NCI-H1092 (cell line): Measurements from ENCODE around the gene PCDH9.

Source experiments
- DNase-seq: peaks from one replicate; lab custom pipeline; 2025; lab: John Stamatoyannopoulos, UW

The PCDH9 gene

GRCh38 chr13:66971004-66971403, 259.1 kb downstream of the PCDH9 start:
- DNase-seq, result no peak

GRCh38 chr13:66969291-66969690, 260.8 kb downstream of the PCDH9 start:
- DNase-seq, result no peak

GRCh38 chr13:66967811-66968597, 262.1 kb downstream of the PCDH9 start:
- no peak for DNase-seq

GRCh38 chr13:66965181-66965580, 265.0 kb downstream of the PCDH9 start:
- DNase-seq, result no peak

GRCh38 chr13:66962953-66963352, 267.2 kb downstream of the PCDH9 start:
- no peak for DNase-seq

GRCh38 chr13:66958611-66959010, 271.5 kb downstream of the PCDH9 start:
- DNase-seq, result no peak

- no peak for DNase-seq
These were observed 277.6 kb downstream of the PCDH9 start for GRCh38 chr13:66952507-66952906.

- DNase-seq, result no peak
These were observed 278.7 kb downstream of the PCDH9 start for GRCh38 chr13:66951426-66951825.

GRCh38 chr13:66950666-66951065, 279.5 kb downstream of the PCDH9 start:
- DNase-seq, result no peak

GRCh38 chr13:66948910-66949309, 281.2 kb downstream of the PCDH9 start:
- no peak for DNase-seq

GRCh38 chr13:66943530-66943929, 286.6 kb downstream of the PCDH9 start:
- DNase-seq, result no peak

- no peak for DNase-seq
These were observed 290.0 kb downstream of the PCDH9 start for GRCh38 chr13:66940113-66940512.

GRCh38 chr13:66937423-66937822, 292.7 kb downstream of the PCDH9 start:
- DNase-seq, result no peak

- no peak for DNase-seq
These were observed 296.1 kb downstream of the PCDH9 start for GRCh38 chr13:66933994-66934393.

GRCh38 chr13:66933527-66933926, 296.6 kb downstream of the PCDH9 start:
- no peak for DNase-seq

- no peak for DNase-seq
These were observed 302.6 kb downstream of the PCDH9 start for GRCh38 chr13:66927562-66927961.

GRCh38 chr13:66926851-66927524, 303.1 kb downstream of the PCDH9 start:
- no peak for DNase-seq

- no peak for DNase-seq
These were observed 303.8 kb downstream of the PCDH9 start for GRCh38 chr13:66926200-66926850.

GRCh38 chr13:66922444-66922843, 307.7 kb downstream of the PCDH9 start:
- no peak for DNase-seq

- no peak for DNase-seq
These were observed 308.7 kb downstream of the PCDH9 start for GRCh38 chr13:66921437-66921836.

- DNase-seq, result no peak
These were observed 314.4 kb downstream of the PCDH9 start for GRCh38 chr13:66915596-66916185.

GRCh38 chr13:66914155-66914554, 316.0 kb downstream of the PCDH9 start:
- no peak for DNase-seq
